Pancreas (tissue), 10 donors: Measurements from ENCODE around the gene SLC35A3. TPM values are rescaled to one million over a fixed set of nuclear protein-coding genes. Genes with fewer than 3 reads are reported as not detected.

Source experiments
- ATAC-seq, 4 donors: fragments of 200-7000 bp; cut with Tn5 transposase; one replicate each; pipeline versions ENCODE4 v1.8.0 to v1.9.1; 2020; ENCODE audit warnings: mild to moderate bottlenecking in 4 of 4, moderate library complexity in 4 of 4
- DNase-seq, 6 donors: peaks; one replicate each; pipeline ENCODE4 v3.0.0-alpha.2; 2020
- FAIRE-seq: peaks from 2 replicates; lab custom pipeline; 2012; peaks lifted over from hg19 to GRCh38; lab: Jason Lieb, UNC
- H3K27ac ChIP-seq, 4 donors: fragments of 200-600 bp; sonication (generic); 1 replicate in 3 of 4; 2 replicates in 1 of 4; pipeline versions ENCODE4 v1.5.0 to v1.8.0; 2020
- H3K27me3 ChIP-seq, 4 donors: fragments of 200-600 bp; one replicate each; pipeline ENCODE4 v1.8.0; 2021
- H3K36me3 ChIP-seq, 3 donors: fragments of 200-600 bp; sonication (generic) in 1 of 3; one replicate each; pipeline versions ENCODE4 v1.5.0 to v1.8.0; 2020 to 2021
- H3K4me1 ChIP-seq, 3 donors: fragments of 200-600 bp; one replicate each; pipeline ENCODE4 v1.8.0; 2021
- H3K4me3 ChIP-seq, 4 donors: fragments of 200-600 bp; sonication (generic) in 2 of 4; one replicate each; pipeline versions ENCODE4 v1.5.0 to v1.8.0; 2020 to 2021
- H3K9me3 ChIP-seq, 4 donors: fragments of 200-600 bp; one replicate each; pipeline ENCODE4 v1.8.0; 2021
- WGBS, 2 donors: extraction: QIAGEN DNeasy Blood & Tissue Kit; methylation state at CpG; one replicate each; pipeline ENCODE4 v1.1.7; 2013; 5-methylcytosine and 5-hydroxymethylcytosine counted together
- intact Hi-C, 3 donors: fragments of 100-400 bp; cut with DNase I; formaldehyde crosslinking; loops; one replicate each; pipeline versions ENCODE4 v1.11.1 to v1.14.2; 2022
- polyA plus RNA-seq, 2 donors: library from polyadenylated mRNA; stranded (reverse); fragments of 200-250 nt; gene quantifications; one replicate each; pipeline ENCODE4 v1.2.3, GENCODE V29; 2013
- total RNA-seq, 6 donors: library from RNA; stranded (reverse); fragmentation: NEBNext Ultra II Directional in 4 of 6; extraction: Animal tissue kit (Norgen Biotek cat#: 25700) in 4 of 6; gene quantifications; one replicate each; pipeline versions ENCODE4 v1.2.1 to v1.2.4, GENCODE V29; 2021 to 2023
- TF ChIP-seq, protein P1 (sequence below), 4 donors: fragments of 200-600 bp; sonication (generic) in 3 of 4; IDR thresholded peaks; one replicate each; pipeline versions ENCODE4 v1.5.0 to v1.8.0; 2021; ENCODE audit warnings: antibody characterized with exemption in 4 of 4
- donor health status: healthy with polysubstance abuse.
- donor health status: DM: no; HTN: no; CAD: no; lungs with moderate emphysema.
- donor health status: DM: no; HTN: no; CAD: no.
- donor health status: control.
- donor health status: control.
- donor health status: Bipolar disorder and iron deficiency.
- donor health status: DM: yes; HTN: yes; CAD: no.
- donor health status: DM: no; HTN: no; CAD: no.
- donor health status: DM: no; HTN: no; CAD: no.
- donor health status: DM: yes; HTN: yes; CAD: no.

SLC35A3 gene
- total and polyA plus RNA-seq, 8 donors: 6.3 to 15.6 (median 10.2) TPM

DNA sequence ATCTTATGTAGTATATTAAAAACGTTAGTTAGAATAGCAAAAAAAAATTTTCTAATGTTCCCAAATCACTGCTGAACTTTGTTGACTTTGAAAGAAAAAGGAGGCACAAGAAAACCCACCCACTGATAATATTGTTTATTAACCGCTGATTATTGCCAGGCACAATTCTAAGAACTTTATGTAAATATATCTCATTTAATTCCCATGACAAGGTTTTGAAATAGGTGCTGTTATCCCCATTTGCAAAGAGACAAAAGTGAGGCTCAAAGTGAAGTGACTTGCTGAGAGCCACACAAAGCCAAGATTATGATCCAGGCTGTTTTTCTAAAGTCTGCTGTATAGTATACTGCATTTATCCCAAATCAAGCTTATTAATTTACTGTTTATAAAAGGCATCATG lies 106.5 kb downstream of the SLC35A3 start:
- WGBS, 2 donors: 63 to 72% methylated on average over 2 of the region's 2 CpGs
- Histone ChIP-seq H3K4me1 (peaks cover 0 to 3% (median 3%) of the 10 kb centered on the region in 3 donors), H3K4me3 (no peak overlapping the region), H3K27me3 (no peaks in the 10 kb centered on the region), H3K27ac (no peak overlapping the region), H3K9me3 (no peaks in the 10 kb centered on the region), H3K36me3 (peaks cover 0 to 32% (median 11%) of the 10 kb centered on the region in 3 donors)
- TF ChIP-seq, protein P1, sequence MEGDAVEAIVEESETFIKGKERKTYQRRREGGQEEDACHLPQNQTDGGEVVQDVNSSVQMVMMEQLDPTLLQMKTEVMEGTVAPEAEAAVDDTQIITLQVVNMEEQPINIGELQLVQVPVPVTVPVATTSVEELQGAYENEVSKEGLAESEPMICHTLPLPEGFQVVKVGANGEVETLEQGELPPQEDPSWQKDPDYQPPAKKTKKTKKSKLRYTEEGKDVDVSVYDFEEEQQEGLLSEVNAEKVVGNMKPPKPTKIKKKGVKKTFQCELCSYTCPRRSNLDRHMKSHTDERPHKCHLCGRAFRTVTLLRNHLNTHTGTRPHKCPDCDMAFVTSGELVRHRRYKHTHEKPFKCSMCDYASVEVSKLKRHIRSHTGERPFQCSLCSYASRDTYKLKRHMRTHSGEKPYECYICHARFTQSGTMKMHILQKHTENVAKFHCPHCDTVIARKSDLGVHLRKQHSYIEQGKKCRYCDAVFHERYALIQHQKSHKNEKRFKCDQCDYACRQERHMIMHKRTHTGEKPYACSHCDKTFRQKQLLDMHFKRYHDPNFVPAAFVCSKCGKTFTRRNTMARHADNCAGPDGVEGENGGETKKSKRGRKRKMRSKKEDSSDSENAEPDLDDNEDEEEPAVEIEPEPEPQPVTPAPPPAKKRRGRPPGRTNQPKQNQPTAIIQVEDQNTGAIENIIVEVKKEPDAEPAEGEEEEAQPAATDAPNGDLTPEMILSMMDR (IDR thresholded peaks at IDR 0.05): no peak
- FAIRE-seq (no peak), DNase-seq (no peak), ATAC-seq (no peak)
- intact Hi-C loops: no loop called here

DNA sequence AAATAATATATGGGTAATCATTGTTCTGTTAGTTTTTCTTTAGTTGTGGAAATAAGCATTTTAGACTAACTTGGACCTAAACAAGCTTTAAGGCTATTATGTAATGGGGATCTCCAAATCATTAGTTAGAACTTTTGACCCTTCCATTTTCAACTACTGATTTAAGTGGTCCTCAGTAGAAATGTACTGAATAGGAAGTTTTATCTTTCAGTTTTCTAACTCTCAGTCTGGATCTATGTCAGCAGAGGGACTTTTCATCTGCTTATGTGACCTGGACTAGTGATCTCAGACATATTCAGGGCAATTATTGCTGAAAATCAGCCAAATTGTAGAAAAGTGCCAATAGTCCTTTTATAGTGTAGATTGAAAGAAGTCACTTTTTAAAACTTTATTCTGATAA lies 106.9 kb downstream of the SLC35A3 start:
- no peaks in the 10 kb centered on the region for H3K9me3 ChIP-seq
- H3K27ac ChIP-seq: no peak overlapping the region
- intact Hi-C loops: no loop called here
- FAIRE-seq (no peak), ATAC-seq (no peak), DNase-seq (no peak)
- H3K4me3 ChIP-seq: no peak overlapping the region
- no peaks in the 10 kb centered on the region for H3K27me3 ChIP-seq
- H3K36me3 ChIP-seq: peaks cover 0 to 32% (median 11%) of the 10 kb centered on the region in 3 donors
- peaks cover 0 to 3% (median 3%) of the 10 kb centered on the region in 3 donors for H3K4me1 ChIP-seq
- TF ChIP-seq, protein P1 (IDR thresholded peaks at IDR 0.05): no peak

DNA sequence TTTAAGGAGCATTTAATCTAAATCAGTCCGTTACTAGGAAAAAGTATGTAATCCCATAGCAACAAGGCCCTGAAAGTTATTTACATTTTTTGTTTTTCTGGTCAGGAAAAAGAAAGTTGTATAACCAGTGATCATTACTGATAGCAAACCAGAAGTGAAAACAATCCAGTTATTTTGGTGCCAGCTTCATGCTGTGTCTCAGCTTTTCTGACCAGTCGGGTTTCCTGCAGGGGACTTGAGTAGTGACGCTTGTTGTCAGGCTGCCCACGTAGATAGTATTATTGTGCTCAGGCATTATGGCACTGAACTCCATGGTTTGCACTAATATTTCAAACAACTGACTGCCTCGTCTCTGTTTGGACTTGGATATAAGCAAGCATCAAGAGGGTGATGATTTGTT lies 107.7 kb downstream of the SLC35A3 start:
- TF ChIP-seq, protein P1 (IDR thresholded peaks at IDR 0.05): no peak
- intact Hi-C loops: no loop called here
- Histone ChIP-seq H3K4me3 (no peak overlapping the region), H3K27me3 (no peaks in the 10 kb centered on the region), H3K27ac (no peak overlapping the region), H3K36me3 (peaks cover 0 to 39% (median 13%) of the 10 kb centered on the region in 3 donors), H3K9me3 (no peaks in the 10 kb centered on the region), H3K4me1 (peaks cover 0 to 3% (median 3%) of the 10 kb centered on the region in 3 donors)
- WGBS, 2 donors: 81 to 84% methylated on average over 5 of the region's 5 CpGs
- ATAC-seq: no peak
- no peak for FAIRE-seq
- DNase-seq: no peak

DNA sequence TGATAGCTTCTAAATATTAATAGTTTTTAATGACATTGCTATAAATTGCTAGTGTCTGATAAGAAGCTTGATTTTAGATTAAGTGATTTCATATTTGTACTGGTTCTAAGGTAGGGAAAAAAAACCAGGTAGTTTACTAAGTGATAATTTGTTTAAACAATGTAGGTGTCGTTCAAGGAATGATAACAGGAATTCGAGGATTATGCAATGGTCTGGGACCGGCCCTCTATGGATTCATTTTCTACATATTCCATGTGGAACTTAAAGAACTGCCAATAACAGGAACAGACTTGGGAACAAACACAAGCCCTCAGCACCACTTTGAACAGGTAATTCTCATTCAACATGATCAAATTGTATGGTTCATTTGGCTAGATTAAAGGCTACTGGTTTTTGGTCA lies 110.5 kb downstream of the SLC35A3 start:
- Histone ChIP-seq H3K4me1 (peaks cover 0 to 3% (median 3%) of the 10 kb centered on the region in 3 donors), H3K36me3 (peaks cover 0 to 34% (median 13%) of the 10 kb centered on the region in 3 donors), H3K9me3 (no peaks in the 10 kb centered on the region), H3K4me3 (no peak overlapping the region), H3K27ac (no peak overlapping the region), H3K27me3 (no peaks in the 10 kb centered on the region)
- intact Hi-C loops: no loop called here
- FAIRE-seq: no peak
- WGBS, 2 donors: 19 to 23% methylated on average over 3 of the region's 3 CpGs
- DNase-seq: no peak
- TF ChIP-seq, protein P1 (IDR thresholded peaks at IDR 0.05): no peak
- ATAC-seq: no peak

Other genes starting within 250 kb of the SLC35A3 start
- 1 to 10 TPM in 5 of 6 donors, under 1 TPM in 1; 0.79 to 7.3 (median 2.4) TPM for gene FRRS1, start 203.4 kb upstream of the SLC35A3 start, total RNA-seq
- under 1 TPM; 0.34 to 0.38 TPM for gene FRRS1, start 203.4 kb upstream of the SLC35A3 start, polyA plus RNA-seq
- gene AGL, start 119.6 kb upstream of the SLC35A3 start, total RNA-seq: 1 to 10 TPM; 2.9 to 8.1 (median 5.5) TPM
- gene AGL, start 119.6 kb upstream of the SLC35A3 start, polyA plus RNA-seq: 1 to 10 TPM; 3.0 to 3.9 TPM
- 1 to 10 TPM in 4 of 6 donors, under 1 TPM in 2; 0.76 to 1.8 (median 1.3) TPM for gene SASS6, start 162.9 kb downstream of the SLC35A3 start, total RNA-seq
- 1 to 10 TPM in 1 of 2 donors, under 1 TPM in 1; 0.84 to 1.7 TPM for gene SASS6, start 162.9 kb downstream of the SLC35A3 start, polyA plus RNA-seq
- gene TRMT13, start 163.2 kb downstream of the SLC35A3 start, total RNA-seq: 10 to 100 TPM in 1 of 6 donors, 1 to 10 TPM in 5; 4.8 to 10.5 (median 8.1) TPM
- 10 to 100 TPM in 1 of 2 donors, 1 to 10 TPM in 1; 8.7 to 10.6 TPM for gene TRMT13, start 163.2 kb downstream of the SLC35A3 start, polyA plus RNA-seq
- gene LRRC39, start 208.3 kb downstream of the SLC35A3 start, total RNA-seq: under 1 TPM; 0.06 to 0.51 (median 0.34) TPM
- 1 to 10 TPM; 1.5 to 3.0 TPM for gene LRRC39, start 208.3 kb downstream of the SLC35A3 start, polyA plus RNA-seq